PC-3 (cell line): ENCODE results near the gene AUTS2.

Source experiments
- CTCF ChIP-seq: fragments of 300-600 bp; sonication (generic); conservative IDR thresholded peaks from 2 replicates; pipeline ENCODE4 v1.5.1; 2017; ENCODE audit warnings: antibody characterized with exemption, low read depth, mild to moderate bottlenecking, low read length
- EZH2 ChIP-seq: fragments of 300-600 bp; sonication (generic); IDR thresholded peaks from one replicate; pipeline ENCODE4 v1.6.1; 2017; ENCODE audit warnings: antibody characterized with exemption, mild to moderate bottlenecking, low read length; ENCODE audit not compliant: unreplicated experiment

- no peak for TF ChIP-seq EZH2
- TF ChIP-seq CTCF = no peak
These were observed 93.1 kb downstream of the AUTS2 start for GRCh38 chr7:69691327-69691726.
